HG02840 (cell line): ENCODE data around the gene LPCAT1.

Experiments
- ATAC-seq: cut with Tn5 transposase; IDR thresholded peaks from one replicate; pipeline ENCODE4 v1.9.1; 2021; ENCODE audit warnings: mild to moderate bottlenecking, moderate library complexity, moderate number of reproducible peaks; ENCODE audit not compliant: unreplicated experiment, low FRiP score

Gene LPCAT1

DNA sequence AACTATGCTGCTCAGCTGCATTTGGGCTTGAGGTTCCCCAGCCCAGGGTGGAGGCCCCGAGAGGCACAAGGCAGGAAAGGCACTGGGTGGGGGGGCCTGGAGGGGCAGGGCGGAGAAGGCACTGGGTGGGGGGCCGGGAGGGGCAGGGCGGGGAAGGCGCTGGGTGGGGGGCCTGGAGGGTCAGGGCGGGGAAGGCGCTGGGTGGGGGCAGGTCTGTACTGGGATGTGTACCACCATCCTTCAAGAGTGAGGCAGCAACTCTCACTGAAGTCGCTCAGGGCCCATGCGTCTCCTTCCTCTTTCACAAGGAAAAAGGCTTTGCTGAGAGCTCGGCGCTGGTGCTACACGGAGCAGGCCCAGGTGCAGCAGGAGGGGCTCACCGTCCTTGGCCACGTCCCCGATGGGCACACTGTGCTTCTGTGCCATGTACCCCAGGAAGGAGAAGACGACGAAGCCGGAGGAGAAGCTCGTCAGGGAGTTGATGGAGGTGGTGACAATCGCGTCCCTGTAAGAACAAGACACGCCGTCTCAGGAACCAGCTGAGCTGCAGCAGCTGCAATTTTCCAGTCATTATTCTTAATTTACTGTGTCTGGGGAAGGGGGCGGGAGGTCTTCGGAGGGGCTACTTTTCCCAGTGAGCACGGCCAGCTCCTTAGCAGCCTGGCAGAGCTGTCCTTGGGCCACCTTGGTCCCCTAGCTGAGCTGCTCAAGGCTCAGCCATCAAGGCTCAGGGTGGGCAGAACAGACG lies 109.3 kb downstream of the LPCAT1 start:
- no peak for ATAC-seq

GRCh38 chr5:1413611-1414241 lies 110.0 kb downstream of the LPCAT1 start:
- no peak for ATAC-seq

DNA sequence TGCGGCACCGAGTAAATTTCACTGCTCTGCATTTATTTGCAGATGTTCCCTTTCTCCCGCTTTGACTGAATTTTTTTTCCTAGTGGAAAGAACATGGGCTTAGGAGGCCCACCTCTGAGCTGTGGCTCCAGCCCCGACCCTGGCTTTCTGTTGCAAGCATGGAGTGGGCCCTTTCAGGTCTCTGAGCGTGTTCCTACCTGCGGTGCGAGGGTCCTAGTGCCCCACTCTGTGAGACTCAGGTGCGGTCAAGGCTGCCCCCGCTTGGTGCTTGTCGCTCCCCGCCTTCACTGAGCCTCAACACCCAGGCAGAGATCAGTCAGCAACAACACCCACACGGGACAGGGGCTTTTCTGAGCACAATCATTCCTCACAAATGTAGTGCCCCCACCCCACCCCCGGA lies 110.5 kb downstream of the LPCAT1 start:
- ATAC-seq: no peak

DNA sequence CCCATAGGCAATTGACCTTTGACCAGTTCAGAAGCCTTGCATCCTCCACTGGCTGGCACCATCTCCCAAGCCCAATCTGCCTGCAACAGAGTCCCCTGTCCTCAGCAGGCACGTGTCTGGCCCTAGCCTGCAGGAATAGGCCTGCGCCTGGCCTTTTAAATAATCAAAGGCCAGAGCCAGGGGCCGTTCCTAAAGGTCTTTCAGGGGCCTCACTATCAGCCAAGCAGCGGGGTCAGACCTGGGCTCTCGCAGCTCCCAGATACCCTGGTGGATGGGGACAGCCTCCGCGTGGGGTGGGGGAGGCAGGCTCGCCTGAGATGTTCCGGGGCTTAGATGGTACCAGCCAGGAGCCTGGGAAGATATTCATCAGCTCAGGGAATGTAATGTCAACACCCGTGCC lies 111.1 kb downstream of the LPCAT1 start:
- no peak for ATAC-seq

GRCh38 chr5:1412163-1412562 lies 111.6 kb downstream of the LPCAT1 start:
- no peak for ATAC-seq
